Measurements from ENCODE around the gene RNF31.
A peak's percentile ranks its signal among the peaks of the same experiment; 100 is the strongest.

RNF31 gene

DNA sequence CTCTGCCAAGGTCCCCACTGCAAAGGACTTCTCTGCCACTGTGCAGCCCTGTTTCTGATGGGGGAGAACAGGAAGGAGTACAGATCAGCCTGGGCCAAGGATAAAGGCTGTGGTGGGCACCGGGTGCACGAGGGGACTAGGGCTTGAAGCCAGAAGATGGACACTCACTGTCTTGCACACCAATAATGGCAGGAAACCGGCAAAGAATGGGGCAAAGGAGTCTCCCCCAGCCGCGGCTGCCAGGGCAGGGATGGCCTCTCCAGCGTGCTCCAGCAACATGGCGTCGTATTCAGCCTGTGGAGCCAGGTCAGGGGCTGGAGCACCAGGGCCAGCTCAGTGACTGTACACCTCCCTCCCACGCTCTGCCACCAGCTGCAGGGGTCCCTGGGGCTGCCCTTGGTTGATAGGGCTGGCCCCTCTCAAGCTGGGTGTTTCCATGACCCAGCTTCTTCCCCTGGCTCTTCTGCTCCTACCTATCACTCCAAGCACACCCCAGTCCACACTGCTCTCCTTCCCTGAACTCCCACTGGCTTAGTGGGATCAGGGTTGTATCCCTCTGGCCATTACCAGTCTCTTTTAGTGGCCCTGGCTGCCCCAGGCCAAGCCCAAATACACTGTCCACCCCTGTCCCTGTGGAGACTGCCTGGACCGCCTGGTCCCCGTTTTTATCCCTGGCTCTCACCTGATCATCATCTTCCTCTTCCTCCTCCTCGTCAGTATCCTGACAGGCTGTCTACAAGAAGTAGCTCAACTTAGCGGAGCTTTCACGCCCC, 35.0 kb downstream of the RNF31 start:
- no peak for DNase-seq (ENCODE audit: low read depth in 2 of 2)

DNA sequence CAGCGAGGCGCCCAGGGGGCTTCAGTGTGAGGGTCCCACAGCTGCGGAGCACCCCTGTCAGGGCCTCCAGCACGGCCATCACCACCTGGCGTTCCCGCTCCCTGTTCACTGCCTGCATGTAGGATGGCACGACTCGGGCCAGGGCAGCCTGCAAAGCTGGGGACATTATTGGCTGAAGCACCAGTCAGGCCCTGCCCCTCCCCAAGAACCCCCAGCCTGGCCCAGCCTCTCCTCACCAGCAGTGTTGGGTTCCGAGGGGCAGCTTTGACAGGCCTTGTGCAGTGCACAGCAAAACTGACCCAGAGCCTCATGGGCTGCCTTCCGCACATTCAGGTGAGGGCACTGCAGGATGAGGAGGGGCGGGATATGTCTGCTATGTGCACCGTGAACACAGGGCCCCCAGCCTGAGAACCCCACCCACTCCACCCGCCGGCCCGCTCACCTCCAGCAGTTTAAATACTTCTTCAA, 35.8 kb downstream of the RNF31 start:
- no peak for DNase-seq (ENCODE audit: low read depth in 2 of 2)

DNA sequence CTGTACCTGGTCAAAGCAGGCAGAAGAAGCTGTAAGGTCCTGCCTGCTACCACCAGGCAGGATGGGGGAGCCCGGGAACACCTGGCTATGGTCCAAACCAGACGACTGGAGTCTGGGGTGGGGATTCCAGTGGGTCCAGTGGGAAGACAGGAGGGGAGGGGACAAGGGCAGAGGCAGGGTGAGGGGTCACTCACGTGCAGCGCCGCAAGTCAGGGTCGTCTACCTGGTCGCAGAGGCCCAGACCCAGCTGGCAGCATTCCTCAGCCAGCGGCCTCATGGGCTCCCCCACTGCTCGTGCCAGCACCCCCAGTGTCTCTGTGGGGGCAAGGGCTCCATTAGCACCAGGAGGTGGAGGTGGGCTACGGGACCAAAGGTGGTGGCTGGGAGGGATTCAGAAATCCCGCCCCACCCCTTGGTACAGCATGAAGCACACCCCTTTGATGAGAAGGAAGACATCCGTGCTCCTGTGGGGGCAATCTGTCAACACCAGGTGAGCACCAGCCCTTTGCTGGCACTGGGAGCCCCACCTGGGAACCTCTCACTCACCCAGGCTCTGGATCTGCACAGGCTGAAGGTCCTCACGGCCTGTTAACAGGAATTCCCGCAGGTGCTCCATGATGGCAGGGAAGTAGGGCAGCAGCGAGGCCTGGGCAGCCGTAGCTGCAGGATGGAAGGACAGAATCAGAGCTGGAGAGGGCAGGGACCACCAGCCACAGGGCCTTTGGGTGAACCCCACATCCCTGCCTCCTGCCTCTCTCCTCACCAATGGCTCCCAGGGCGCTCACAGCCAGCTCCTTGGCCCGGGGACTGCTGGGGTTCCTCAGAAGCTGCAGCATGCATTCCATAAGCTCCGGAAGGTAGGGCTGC, 37.0 kb downstream of the RNF31 start:
- no peak for DNase-seq (ENCODE audit: low read depth in 2 of 2)

DNA sequence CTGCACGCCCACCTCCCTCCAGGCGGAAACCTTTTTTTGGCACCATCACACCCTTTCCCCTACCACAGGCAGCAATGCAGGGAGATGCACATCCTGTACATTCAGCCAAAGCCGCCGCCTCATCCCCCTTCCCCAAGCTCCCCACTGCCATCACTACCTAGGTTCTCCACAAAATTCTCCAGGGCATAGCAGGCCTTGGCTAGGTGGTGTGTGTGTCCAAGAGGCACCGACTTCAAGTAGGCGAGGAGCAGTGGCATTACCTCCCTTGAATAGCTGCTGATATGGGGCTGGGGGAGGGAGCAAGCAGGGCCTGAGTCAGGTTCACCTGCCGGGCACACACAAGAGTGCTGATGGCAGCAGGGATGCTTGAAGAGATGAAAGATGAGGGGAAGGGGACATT, 37.7 kb downstream of the RNF31 start:
- DNase-seq (ENCODE audit: low read depth in 2 of 2), result no peak

DNA sequence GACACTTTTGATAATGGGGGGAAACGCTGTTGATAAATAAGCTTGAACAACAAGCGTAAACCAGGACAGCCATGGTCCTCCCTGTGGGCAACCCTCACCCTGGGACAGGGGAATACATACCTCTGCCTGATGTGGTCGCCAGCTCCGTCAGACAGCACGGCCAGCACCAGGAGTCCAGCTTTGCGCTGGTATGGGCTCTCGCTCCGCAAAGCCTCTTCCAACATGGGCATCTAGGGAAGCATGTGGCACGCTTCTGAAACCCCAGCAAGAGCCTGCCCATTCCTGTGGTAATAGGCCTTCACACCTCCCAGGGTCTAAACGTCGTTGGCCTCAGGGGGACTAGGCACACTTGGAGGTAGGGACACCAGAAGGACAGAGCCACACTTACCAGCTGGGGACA, 38.4 kb downstream of the RNF31 start:
- DNase-seq (ENCODE audit: low read depth in 2 of 2), result no peak

DNA sequence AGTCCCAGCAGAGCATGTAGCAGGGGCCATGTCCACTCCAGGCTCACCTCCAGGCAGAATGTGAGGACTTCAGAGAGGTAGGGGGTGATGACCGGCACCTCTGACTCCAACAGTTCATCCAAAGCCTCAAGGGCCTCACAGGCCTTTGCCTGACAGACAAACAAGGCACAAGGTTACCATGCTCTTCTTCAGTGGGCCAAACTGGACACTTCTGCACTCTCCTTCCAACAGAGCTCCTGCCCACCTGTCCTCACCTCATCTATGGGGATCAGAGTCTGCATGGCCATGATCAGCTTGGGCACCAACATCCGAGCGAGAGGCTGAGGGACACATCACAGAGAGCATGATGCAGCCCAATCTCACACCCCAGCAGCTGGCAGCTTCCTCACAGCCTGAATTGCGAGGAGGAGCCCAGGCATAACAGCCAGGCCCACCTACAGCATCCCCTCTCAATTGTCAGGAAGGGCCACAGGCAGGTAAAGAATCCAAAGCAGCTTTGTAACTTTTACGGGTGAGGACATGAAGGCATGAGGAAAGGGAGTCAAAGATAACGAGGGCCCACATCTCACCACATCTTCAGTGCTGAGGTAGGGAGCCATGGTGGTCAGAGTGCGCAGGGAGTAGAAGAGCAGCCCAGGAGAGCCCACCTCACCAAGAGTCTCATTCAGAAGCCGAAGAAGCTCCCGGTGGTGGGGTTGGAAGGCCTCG, 39.7 kb downstream of the RNF31 start:
- no peak for DNase-seq (ENCODE audit: low read depth in 2 of 2)

DNA sequence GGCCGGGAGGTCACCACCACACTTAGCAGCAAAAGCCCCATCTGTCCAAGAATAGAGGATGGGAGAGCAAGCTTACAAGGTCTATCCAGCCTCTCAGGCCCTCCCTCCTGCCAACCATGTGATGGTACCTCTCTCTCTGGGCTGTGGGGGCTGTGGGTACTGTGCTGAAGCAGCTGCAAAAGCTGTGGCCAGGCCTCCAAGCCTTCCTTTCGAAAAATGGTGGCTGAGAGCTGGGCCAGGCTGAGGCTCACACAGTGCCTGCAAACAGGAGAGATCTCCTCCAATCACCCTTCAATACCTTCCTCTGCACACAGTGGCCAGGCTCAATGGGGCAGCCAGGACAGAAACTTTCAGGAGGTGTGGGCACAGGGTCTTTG, 40.2 kb downstream of the RNF31 start:
- DNase-seq (ENCODE audit: low read depth in 2 of 2), result no peak

DNA sequence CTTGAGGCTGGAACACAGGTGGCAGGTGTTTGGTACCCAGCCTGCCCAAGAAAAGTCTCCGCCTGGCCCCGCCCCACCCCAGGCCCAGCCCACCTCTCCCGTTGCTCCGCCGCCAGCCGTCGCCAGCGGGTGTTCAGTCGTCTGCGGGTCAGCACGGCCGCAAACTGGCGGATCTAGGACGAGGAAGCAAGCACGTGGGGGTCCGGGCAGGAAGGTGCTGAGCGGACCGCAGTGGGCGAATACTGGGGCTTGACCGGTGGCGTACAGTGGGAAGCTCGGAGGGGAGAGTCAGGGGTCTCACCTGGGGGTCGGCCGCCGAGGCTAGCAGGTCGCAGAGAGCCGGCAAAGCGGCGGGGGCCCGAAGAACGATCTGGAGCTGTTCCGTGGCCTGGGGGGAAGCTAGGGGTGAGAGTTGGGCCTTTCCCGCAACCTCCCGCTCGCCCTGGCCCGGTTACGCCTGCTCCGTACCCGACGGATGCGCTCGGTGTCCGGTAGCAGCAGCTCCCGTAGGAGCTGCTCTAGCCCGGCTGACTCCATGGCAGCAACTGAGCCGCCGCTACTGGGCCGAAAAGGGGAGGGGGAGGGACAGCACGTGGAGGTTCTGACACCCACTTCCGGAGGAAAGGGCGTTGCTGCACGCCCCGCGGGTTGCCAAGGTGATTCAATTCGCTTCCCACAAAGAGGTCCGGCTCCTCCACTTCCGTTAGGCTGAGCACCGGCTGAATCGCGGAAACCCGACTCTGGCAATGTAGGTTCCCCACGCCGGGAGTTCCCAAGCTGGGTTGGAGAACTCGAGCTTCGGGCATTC, 41.2 kb downstream of the RNF31 start, which contains the start of gene IPO4:
Gene IPO4, minus strand, starts transcription at position 566 of the 808 bp plus-strand sequence. Its CDS starts 29 bp downstream, at position 537.
- peak; percentile 90 for DNase-seq (ENCODE audit: low read depth in 2 of 2)

DNA sequence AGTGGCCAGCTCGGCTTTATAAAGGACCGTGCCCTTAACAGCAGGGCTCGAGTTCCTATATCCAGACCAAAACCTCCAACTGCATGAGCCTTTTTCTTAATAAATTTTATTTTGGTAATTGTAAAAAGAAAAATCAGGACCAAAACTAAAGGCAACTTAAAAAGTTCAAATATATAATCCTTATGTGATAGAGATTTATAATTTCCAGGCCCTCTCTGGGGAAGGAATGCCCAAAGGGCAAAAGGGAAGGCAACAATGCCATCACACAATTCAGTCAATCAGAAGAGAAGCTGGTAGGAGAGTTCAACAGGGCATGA, 41.7 kb downstream of the RNF31 start:
- DNase-seq (ENCODE audit: low read depth in 2 of 2), result no peak

DNA sequence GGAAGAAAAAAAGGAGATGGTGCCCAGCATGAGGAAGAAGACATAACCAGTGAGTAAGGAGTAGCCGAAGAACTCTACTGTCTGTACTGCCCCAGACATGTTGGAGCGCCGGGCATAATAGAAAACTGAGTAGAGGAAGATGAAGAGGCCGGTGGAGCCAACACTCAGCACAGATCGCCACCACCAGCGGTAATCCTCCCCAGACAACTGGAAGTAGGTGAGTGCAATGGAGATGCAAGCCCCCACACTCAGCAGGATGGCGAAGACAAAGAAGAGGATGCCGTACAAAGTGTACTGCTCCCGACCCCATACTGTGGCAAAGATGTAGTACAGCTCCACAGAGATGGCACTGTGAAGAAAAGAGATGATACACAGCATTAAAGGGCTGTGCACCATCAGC, 42.2 kb downstream of the RNF31 start:
- no peak for DNase-seq (ENCODE audit: low read depth in 2 of 2)

DNA sequence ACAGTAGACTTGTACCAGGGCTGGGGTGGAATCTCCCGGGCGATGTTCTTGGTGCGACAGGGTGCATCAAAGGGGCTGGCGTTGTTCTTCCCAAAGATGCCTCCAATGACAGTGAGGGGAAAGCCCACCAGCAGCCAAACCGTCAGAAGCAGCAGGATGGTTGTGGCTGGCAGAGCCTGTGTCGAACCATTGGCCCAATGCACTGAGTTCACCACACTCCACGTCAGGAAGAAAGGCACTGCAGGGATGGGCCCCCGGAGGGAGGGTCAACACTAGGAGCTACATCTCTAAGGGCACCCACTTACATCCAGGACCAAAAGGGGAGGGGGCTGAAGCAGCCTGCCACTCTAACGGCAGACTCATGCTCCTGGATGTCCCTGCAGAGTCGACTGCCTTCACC, 43.1 kb downstream of the RNF31 start:
- DNase-seq (ENCODE audit: low read depth in 2 of 2), result no peak

DNA sequence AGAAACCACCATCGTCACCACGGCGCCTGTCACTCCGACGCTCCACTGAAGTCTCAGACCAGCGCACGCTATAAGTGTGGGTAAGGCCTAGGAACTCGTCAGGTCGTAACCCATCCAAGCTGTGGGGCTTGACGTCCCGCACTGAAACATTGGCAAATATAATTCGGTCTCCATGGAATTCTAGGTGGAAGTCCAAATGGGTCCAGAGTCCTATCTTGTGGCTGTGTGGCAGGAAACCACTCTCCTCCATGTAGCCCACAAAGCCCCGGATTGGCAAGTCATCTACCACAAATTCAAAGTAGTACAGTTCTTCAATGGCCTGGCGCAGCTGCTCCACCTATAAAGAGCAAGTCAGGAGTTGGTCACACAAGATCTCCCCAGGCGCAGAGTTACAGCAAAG, 45.6 kb downstream of the RNF31 start:
- DNase-seq (ENCODE audit: low read depth in 2 of 2), result no peak

DNA sequence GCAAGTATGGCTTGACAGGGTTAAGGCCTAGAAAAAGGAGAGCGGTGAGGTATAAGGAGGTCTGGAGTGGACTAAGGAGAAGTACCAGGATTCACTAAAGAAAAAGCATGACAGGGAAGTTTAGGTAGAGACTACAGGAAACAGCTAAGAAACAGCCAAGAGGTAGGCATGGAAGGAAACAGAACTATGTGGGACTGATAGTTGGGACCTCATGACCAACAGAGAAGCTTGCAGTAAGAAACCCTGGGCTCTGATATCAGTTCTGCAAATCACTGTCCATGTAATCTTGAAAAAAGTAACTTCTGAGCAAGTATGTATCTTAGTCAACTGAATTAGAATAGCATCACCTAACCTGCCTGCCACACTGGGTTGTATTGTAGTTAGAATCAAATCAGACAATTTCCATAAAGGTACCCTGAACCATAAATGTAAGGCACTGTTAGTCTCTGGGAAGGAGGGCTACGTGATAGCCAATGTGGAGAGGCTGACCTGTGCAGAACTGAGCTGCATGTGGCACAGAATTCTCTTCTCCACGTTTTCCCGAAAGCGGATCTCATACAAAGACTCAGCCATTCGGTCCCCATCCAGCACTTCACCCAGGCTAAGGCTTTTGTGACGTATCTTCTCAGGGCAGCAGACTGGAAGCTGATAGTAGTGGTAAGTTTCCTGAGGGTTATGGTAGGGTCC, 47.0 kb downstream of the RNF31 start:
- no peak for DNase-seq (ENCODE audit: low read depth in 2 of 2)

DNA sequence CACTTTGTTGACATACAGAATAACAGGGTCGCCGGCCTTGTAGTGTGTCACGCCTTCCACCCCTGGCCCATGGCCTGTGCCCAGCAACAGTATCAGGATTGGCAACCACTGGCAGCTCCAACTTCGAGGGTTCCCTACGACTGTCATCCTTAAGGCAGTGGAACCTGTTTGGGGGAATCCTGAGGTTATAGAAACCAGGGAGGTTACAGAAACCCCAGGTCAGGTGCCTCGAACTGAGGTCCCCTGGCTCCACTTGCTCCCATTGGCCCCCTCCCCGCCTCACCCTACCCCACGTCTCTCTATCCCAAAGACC, 47.5 kb downstream of the RNF31 start:
- no peak for DNase-seq (ENCODE audit: low read depth in 2 of 2)

DNA sequence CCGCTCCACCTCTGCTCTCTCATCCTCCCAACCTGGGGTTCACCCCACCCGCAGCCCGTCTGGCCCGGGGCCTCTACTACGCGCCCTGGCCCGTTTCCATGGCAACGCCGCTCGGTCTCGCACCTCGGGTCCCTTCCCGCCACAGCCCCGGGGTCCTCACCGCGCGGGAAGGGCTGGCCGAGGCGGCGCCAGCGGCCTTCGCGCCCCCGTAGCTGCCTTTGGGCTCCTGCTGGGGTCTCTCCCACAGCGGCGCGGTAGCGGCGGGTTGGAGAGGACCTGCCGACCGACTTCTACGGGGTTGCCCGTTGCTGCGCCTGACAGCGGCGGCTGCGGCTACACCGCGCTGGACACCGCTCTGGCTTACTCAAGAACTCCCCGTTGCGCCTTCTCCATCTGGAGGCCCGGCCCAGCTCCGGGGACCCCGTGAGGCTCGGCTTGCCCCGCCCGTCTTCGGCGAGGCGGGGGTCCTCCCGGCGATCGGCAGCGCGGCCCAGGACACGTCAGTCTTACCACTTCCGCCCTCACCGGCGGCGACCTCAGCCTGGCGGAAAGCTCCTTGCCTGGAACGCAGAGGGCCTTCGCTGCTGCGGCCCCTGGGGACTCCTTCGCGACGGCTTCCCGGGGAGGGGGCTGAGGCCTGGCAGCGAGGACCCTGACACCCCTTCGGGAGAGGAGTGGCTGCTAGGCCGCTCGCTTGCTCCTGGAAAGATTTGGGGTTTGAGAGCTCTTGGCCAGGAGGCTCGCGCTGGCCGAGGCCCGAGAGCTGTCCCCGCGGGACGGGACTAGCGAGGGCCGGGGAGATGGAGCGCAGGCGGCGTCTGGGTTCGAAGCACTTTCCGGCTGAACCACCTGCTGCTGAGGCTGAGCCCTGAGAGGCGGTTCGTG, 48.1 kb downstream of the RNF31 start, which contains the start of gene TM9SF1:
Gene TM9SF1, minus strand, starts transcription at position 256 of the 885 bp plus-strand sequence. CDS start 422 bp downstream, outside the sequence.
- DNase-seq (ENCODE audit: low read depth in 2 of 2), result peak; percentile 72 to 74

DNA sequence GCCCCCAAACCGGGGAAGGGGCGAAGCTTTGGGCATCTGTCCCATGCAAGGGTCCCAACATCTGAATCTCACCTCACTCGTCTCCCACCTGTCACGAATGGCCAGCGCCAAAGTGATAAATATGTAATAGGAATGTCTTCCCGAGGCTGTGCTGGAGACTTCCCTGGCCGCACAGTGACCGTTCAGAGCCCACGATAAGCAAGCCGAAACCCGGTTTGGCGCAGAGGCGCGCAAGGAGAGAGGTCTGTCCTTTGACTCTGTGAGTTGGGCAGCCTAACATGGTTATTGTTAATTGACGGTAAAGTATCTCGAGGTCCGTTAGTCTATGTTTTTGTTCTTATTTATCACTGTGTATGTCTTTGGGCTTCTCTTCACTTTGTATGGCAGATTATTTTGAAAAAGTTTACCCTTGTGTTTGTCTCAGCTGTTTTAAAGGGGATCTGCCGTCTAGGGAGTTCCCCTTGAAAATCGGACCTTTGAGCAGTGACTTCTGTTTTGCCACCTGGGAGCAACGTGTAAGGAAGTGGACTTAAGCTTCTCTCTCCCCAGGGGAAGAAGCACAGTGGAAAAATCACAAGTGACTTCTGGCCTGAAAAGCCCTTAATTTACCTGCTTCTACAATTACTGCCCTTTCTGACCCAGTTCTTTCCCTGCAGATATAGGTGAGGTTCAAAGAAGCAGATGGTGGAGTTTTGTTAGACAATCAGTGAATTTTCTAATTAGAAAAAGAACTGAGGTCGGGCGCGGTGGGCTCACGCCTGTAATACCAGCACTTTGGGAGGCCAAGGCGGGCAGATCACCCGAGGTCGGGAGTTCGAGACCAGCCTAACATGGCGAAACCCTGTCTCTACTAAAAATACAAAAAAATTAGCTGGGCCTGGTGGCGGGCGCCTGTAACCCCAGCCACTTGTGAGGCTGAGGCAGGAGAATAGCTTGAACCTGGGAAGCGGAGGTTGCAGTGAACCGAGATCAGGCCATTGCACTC, 49.1 kb downstream of the RNF31 start:
- no peak for DNase-seq (ENCODE audit: low read depth in 2 of 2)

DNA sequence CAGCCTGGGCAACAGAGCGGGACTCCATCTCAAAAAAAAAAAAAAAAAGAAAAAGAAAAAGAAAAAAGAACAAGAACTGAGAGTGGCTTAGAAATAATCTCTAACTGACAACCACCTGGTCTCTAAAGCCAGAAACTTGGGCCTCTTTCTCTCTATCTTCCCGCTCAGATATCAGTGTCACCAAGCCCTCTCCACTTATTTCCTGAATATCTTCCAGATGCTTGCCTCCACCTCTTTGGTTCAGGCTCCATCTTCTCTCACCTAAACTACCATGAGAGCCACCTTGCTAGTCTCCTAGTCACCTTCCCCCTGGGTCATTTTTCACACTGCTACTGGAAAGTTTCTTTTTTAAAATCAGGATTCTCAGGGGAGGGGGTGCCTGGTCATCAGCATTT, 49.8 kb downstream of the RNF31 start:
- no peak for DNase-seq (ENCODE audit: low read depth in 2 of 2)

DNA sequence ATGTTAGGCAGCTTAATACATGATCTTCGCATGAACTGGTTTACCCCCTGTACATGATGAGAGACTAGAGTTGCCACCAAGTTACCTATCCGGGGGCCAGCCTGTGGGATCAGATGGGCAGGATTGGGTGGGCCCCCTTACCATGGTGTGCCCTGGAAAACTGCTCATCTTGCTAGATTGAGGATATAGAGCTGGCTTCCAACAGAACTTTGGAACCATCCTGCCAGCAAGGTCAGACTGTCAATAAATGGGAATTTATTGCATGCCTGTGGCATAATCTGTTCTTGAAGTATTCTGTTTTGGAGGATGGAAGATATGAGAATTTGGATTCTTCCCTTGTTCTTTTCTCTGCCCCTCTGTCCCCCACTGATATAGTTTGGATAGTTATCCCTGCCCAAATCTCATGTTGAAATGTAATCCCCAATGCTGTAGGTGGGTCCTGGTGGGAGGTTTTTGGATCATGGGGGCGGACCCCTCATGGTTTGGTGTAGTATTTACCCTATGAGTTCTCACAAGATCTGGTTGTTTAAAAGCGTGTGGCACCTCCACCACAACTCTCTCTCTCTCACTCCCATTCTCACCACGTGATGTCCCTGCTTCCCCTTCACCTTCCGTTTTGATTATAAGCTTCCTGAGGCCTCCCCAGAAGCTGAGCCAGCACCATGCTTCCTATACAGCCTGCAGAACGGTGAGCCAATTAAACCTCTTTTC, 51.7 kb downstream of the RNF31 start:
- no peak for DNase-seq (ENCODE audit: low read depth in 2 of 2)

All from stimulated activated CD8-positive, alpha-beta memory T cell treated with anti-CD3 and anti-CD28 coated beads, Interleukin-7, amount 100 ng/mL, for 1 hour (primary cell).